ENCODE results near the gene BCLAF3.

DNA sequence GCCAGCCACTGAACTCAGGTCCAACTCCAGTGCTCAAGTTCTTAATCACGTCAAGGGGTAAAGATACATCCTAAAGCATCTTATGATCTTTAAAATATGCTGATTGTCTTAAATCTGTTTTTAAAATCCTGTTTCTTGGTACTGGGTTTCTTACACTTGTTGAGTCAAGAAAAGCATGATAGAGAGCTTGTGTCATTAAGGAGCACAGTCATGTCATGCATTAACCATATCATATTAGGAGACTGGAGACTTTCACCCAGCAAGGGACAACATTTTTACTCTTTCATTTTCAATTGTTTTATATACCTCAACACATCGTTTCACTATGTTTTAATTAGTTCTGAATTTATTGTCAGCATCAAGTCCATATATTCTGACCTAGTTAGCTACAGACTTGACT is 41.5 kb downstream of the BCLAF3 start:
- TF ChIP-seq EZH2phosphoT487 (IDR thresholded peaks at IDR 0.05; ENCODE audit: insufficient read depth, low read depth) (no peak), EZH2 (IDR thresholded peaks at IDR 0.05; ENCODE audit: insufficient read depth, poor library complexity, severe bottlenecking) (no peak)
